ENCODE measurements around the gene SYMPK. TPM values are rescaled to one million over a fixed set of nuclear protein-coding genes. Genes with fewer than 3 reads are reported as not detected.
A peak's percentile ranks its signal among the peaks of the same experiment; 100 is the strongest.

The SYMPK gene
- total RNA-seq, 2 experiments from 2014 or later, result 96.9 to 97.4 TPM

- CTCF ChIA-PET, result interaction anchor here (2.2 kb wide), 1 partner anchor 133 kb away, joined by 8 read pairs; the partner anchor contains the start of gene CCDC61
- Mint-ChIP-seq H3K27ac (peak overlapping the region; percentile 94), H3K9me3 (no peaks in the 10 kb centered on the region), H3K4me3 (peak overlapping the region; percentile 88), H3K27me3 (ENCODE audit: low read depth) (peaks cover 23% of the 10 kb centered on the region), H3K4me1 (ENCODE audit: low read depth) (peaks cover 24% of the 10 kb centered on the region), H3K36me3 (ENCODE audit: low read depth) (peaks cover 11% of the 10 kb centered on the region)
- DNase-seq, result no peak
- intact Hi-C loops (cut with micrococcal nuclease), result loop anchor here (2.0 to 10.0 kb wide), 4 partner anchors 155 to 395 kb away; partner anchors contain the start of genes FOSB and OPA3
Observed at GRCh38 chr19:45862271-45862563, 730 bp downstream of the SYMPK start.

- intact Hi-C loops (cut with micrococcal nuclease), result loop anchor here (10.0 kb wide), 1 partner anchor 276 kb away; the partner anchor contains the start of gene OPA3
- H3K4me3 Mint-ChIP-seq, result no peak overlapping the region
- CTCF ChIA-PET, result no interaction called here
- peaks cover 11% of the 10 kb centered on the region for H3K36me3 Mint-ChIP-seq (ENCODE audit: low read depth)
- DNase-seq, result no peak
- peaks cover 19% of the 10 kb centered on the region for H3K27me3 Mint-ChIP-seq (ENCODE audit: low read depth)
- no peak overlapping the region for H3K27ac Mint-ChIP-seq
- H3K4me1 Mint-ChIP-seq (ENCODE audit: low read depth), result peaks cover 24% of the 10 kb centered on the region
- H3K9me3 Mint-ChIP-seq, result no peaks in the 10 kb centered on the region
Observed at GRCh38 chr19:45860359-45861259, 2.3 kb downstream of the SYMPK start.

- Mint-ChIP-seq H3K36me3 (ENCODE audit: low read depth) (peaks cover 31% of the 10 kb centered on the region), H3K4me3 (no peak overlapping the region)
- CTCF ChIA-PET, result interaction anchor here (1.2 kb wide), 2 partner anchors 9 to 29 kb away, joined by 3 to 4 read pairs; no protein-coding TSS in a partner anchor
Observed at GRCh38 chr19:45854167-45854778, 8.7 kb downstream of the SYMPK start.

GRCh38 chr19:45852983-45853382 lies 10.0 kb downstream of the SYMPK start:
- H3K9me3 Mint-ChIP-seq, result no peaks in the 10 kb centered on the region
- CTCF ChIA-PET, result interaction anchor here (0.6 to 1.2 kb wide), 3 partner anchors 11 to 72 kb away, joined by 3 to 4 read pairs (median 3); no protein-coding TSS in a partner anchor

More at GRCh38 chr19:45854167-45854778, 8.7 kb downstream of the SYMPK start:
- intact Hi-C loops (cut with micrococcal nuclease), result no loop called here
- Mint-ChIP-seq H3K9me3 (no peaks in the 10 kb centered on the region), H3K27ac (no peak overlapping the region), H3K4me1 (ENCODE audit: low read depth) (peaks cover 6% of the 10 kb centered on the region), H3K27me3 (ENCODE audit: low read depth) (no peaks in the 10 kb centered on the region)
- DNase-seq, result no peak

GRCh38 chr19:45852145-45852750 lies 10.7 kb downstream of the SYMPK start:
- Mint-ChIP-seq H3K36me3 (ENCODE audit: low read depth) (peaks cover 39% of the 10 kb centered on the region), H3K27ac (no peak overlapping the region), H3K4me3 (no peak overlapping the region), H3K4me1 (ENCODE audit: low read depth) (peaks cover 1% of the 10 kb centered on the region), H3K27me3 (ENCODE audit: low read depth) (no peaks in the 10 kb centered on the region), H3K9me3 (no peaks in the 10 kb centered on the region)
- DNase-seq, result no peak
- intact Hi-C loops (cut with micrococcal nuclease), result no loop called here
- CTCF ChIA-PET, result interaction anchor here (0.6 kb wide), 1 partner anchor 73 kb away, joined by 3 read pairs; no protein-coding TSS in a partner anchor

More at GRCh38 chr19:45852983-45853382, 10.0 kb downstream of the SYMPK start:
- intact Hi-C loops (cut with micrococcal nuclease), result no loop called here
- H3K4me3 Mint-ChIP-seq, result no peak overlapping the region
- H3K4me1 Mint-ChIP-seq (ENCODE audit: low read depth), result peaks cover 2% of the 10 kb centered on the region
- no peaks in the 10 kb centered on the region for H3K27me3 Mint-ChIP-seq (ENCODE audit: low read depth)
- no peak for DNase-seq
- H3K27ac Mint-ChIP-seq, result no peak overlapping the region
- peaks cover 35% of the 10 kb centered on the region for H3K36me3 Mint-ChIP-seq (ENCODE audit: low read depth)

- Mint-ChIP-seq H3K27ac (no peak overlapping the region), H3K4me1 (ENCODE audit: low read depth) (no peaks in the 10 kb centered on the region), H3K36me3 (ENCODE audit: low read depth) (peaks cover 54% of the 10 kb centered on the region), H3K4me3 (no peak overlapping the region), H3K27me3 (ENCODE audit: low read depth) (no peaks in the 10 kb centered on the region), H3K9me3 (no peaks in the 10 kb centered on the region)
- CTCF ChIA-PET, result interaction anchor here (0.8 to 2.4 kb wide), 2 partner anchors 32 to 34 kb away, joined by 3 to 5 read pairs; no protein-coding TSS in a partner anchor
- DNase-seq, result no peak
- intact Hi-C loops (cut with micrococcal nuclease), result no loop called here
Observed at GRCh38 chr19:45848922-45849321, 14.0 kb downstream of the SYMPK start.

- no peak overlapping the region for H3K4me3 Mint-ChIP-seq
- H3K36me3 Mint-ChIP-seq (ENCODE audit: low read depth), result peaks cover 59% of the 10 kb centered on the region
- H3K9me3 Mint-ChIP-seq, result no peaks in the 10 kb centered on the region
- H3K27ac Mint-ChIP-seq, result no peak overlapping the region
- DNase-seq, result no peak
- intact Hi-C loops (cut with micrococcal nuclease), result no loop called here
- H3K4me1 Mint-ChIP-seq (ENCODE audit: low read depth), result no peaks in the 10 kb centered on the region
- CTCF ChIA-PET, result no interaction called here
- H3K27me3 Mint-ChIP-seq (ENCODE audit: low read depth), result no peaks in the 10 kb centered on the region
Observed at GRCh38 chr19:45847663-45848062, 15.3 kb downstream of the SYMPK start.

- no peaks in the 10 kb centered on the region for H3K4me1 Mint-ChIP-seq (ENCODE audit: low read depth)
- DNase-seq, result no peak
- H3K36me3 Mint-ChIP-seq (ENCODE audit: low read depth), result peaks cover 65% of the 10 kb centered on the region
- no peak overlapping the region for H3K4me3 Mint-ChIP-seq
- H3K9me3 Mint-ChIP-seq, result no peaks in the 10 kb centered on the region
- CTCF ChIA-PET, result no interaction called here
- H3K27me3 Mint-ChIP-seq (ENCODE audit: low read depth), result no peaks in the 10 kb centered on the region
- intact Hi-C loops (cut with micrococcal nuclease), result no loop called here
- no peak overlapping the region for H3K27ac Mint-ChIP-seq
Observed at GRCh38 chr19:45842198-45842597, 20.7 kb downstream of the SYMPK start.

- H3K27ac Mint-ChIP-seq, result no peak overlapping the region
- intact Hi-C loops (cut with micrococcal nuclease), result no loop called here
- no peak for DNase-seq
- H3K4me1 Mint-ChIP-seq (ENCODE audit: low read depth), result no peaks in the 10 kb centered on the region
- H3K27me3 Mint-ChIP-seq (ENCODE audit: low read depth), result no peaks in the 10 kb centered on the region
- peaks cover 50% of the 10 kb centered on the region for H3K36me3 Mint-ChIP-seq (ENCODE audit: low read depth)
- H3K4me3 Mint-ChIP-seq, result no peak overlapping the region
- H3K9me3 Mint-ChIP-seq, result no peaks in the 10 kb centered on the region
- CTCF ChIA-PET, result no interaction called here
Observed at GRCh38 chr19:45834970-45835369, 28.0 kb downstream of the SYMPK start.

GRCh38 chr19:45828945-45829344 lies 34.0 kb downstream of the SYMPK start:
- intact Hi-C loops (cut with micrococcal nuclease), result no loop called here
- no peak overlapping the region for H3K27ac Mint-ChIP-seq
- peaks cover 2% of the 10 kb centered on the region for H3K4me1 Mint-ChIP-seq (ENCODE audit: low read depth)
- no peak for DNase-seq
- no peaks in the 10 kb centered on the region for H3K27me3 Mint-ChIP-seq (ENCODE audit: low read depth)
- peaks cover 47% of the 10 kb centered on the region for H3K36me3 Mint-ChIP-seq (ENCODE audit: low read depth)
- no peaks in the 10 kb centered on the region for H3K9me3 Mint-ChIP-seq
- H3K4me3 Mint-ChIP-seq, result no peak overlapping the region
- CTCF ChIA-PET, result no interaction called here

- Mint-ChIP-seq H3K4me1 (ENCODE audit: low read depth) (peaks cover 2% of the 10 kb centered on the region), H3K9me3 (no peaks in the 10 kb centered on the region), H3K27ac (peak overlapping the region; percentile 21), H3K27me3 (ENCODE audit: low read depth) (no peaks in the 10 kb centered on the region), H3K4me3 (no peak overlapping the region), H3K36me3 (ENCODE audit: low read depth) (peaks cover 47% of the 10 kb centered on the region)
- no peak for DNase-seq
- intact Hi-C loops (cut with micrococcal nuclease), result no loop called here
- CTCF ChIA-PET, result interaction anchor here (1.6 kb wide), 1 partner anchor 15 kb away, joined by 4 read pairs; no protein-coding TSS in a partner anchor
Observed at GRCh38 chr19:45828523-45828922, 34.4 kb downstream of the SYMPK start.

- Mint-ChIP-seq H3K27me3 (ENCODE audit: low read depth) (no peaks in the 10 kb centered on the region), H3K9me3 (no peaks in the 10 kb centered on the region), H3K27ac (no peak overlapping the region), H3K4me1 (ENCODE audit: low read depth) (peaks cover 2% of the 10 kb centered on the region), H3K4me3 (no peak overlapping the region), H3K36me3 (ENCODE audit: low read depth) (peaks cover 48% of the 10 kb centered on the region)
- intact Hi-C loops (cut with micrococcal nuclease), result no loop called here
- CTCF ChIA-PET, result interaction anchor here (0.8 to 1.6 kb wide), 2 partner anchors 11 to 14 kb away, joined by 3 to 4 read pairs; no protein-coding TSS in a partner anchor
- DNase-seq, result no peak
Observed at GRCh38 chr19:45827459-45828093, 35.4 kb downstream of the SYMPK start.

All from activated naive CD4-positive, alpha-beta T cell treated with anti-CD3 and anti-CD28 coated beads for 36 hours (primary cell).